GM23248 (cell line): ENCODE data around the gene CACUL1. TPM values are rescaled to one million over a fixed set of nuclear protein-coding genes. Genes with fewer than 3 reads are reported as not detected.

ENCODE experiments used
- DNase-seq: peaks from one replicate; pipeline ENCODE4 v3.0.0-alpha.2; 2015
- H2AFZ ChIP-seq: fragments of 200-600 bp; sonication (generic); 2 replicates; pipeline ENCODE4 v1.6.1; 2016; ENCODE audit warnings: antibody characterized with exemption
- H3F3A ChIP-seq: fragments of 200-600 bp; sonication (generic); 2 replicates; pipeline ENCODE4 v1.6.1; 2016; ENCODE audit warnings: mild to moderate bottlenecking, antibody characterized with exemption, mixed run types; ENCODE audit not compliant: insufficient read depth
- H3K27ac ChIP-seq: fragments of 200-600 bp; sonication (generic); 2 replicates; pipeline ENCODE4 v1.5.1; 2016; ENCODE audit warnings: mild to moderate bottlenecking
- H3K27me3 ChIP-seq: fragments of 200-600 bp; sonication (generic); replicated peaks from 2 replicates; pipeline ENCODE4 v1.6.1; 2016; ENCODE audit warnings: mild to moderate bottlenecking; ENCODE audit not compliant: insufficient read depth
- H3K36me3 ChIP-seq: fragments of 200-600 bp; sonication (generic); 2 replicates; pipeline ENCODE4 v1.6.1; 2016; ENCODE audit warnings: low read depth, mild to moderate bottlenecking
- H3K4me1 ChIP-seq: fragments of 200-600 bp; sonication (generic); 2 replicates; pipeline ENCODE4 v1.6.1; 2016; ENCODE audit warnings: mild to moderate bottlenecking; ENCODE audit not compliant: insufficient read depth
- H3K4me2 ChIP-seq: fragments of 200-600 bp; sonication (generic); one replicate; pipeline ENCODE4 v1.6.1; 2016; ENCODE audit warnings: mild to moderate bottlenecking; ENCODE audit not compliant: unreplicated experiment
- H3K4me3 ChIP-seq: fragments of 200-600 bp; sonication (generic); 2 replicates; pipeline ENCODE4 v1.5.1; 2016; ENCODE audit warnings: mild to moderate bottlenecking
- H3K79me2 ChIP-seq: fragments of 200-600 bp; sonication (generic); 2 replicates; pipeline ENCODE4 v1.6.1; 2016; ENCODE audit warnings: mild to moderate bottlenecking; ENCODE audit not compliant: insufficient read depth
- H3K9ac ChIP-seq: fragments of 200-600 bp; sonication (generic); 2 replicates; pipeline ENCODE4 v1.6.1; 2016; ENCODE audit warnings: mild to moderate bottlenecking
- H3K9me2 ChIP-seq: fragments of 200-600 bp; sonication (generic); 2 replicates; pipeline ENCODE4 v1.6.1; 2016; ENCODE audit warnings: mixed run types, mild to moderate bottlenecking, moderate library complexity; ENCODE audit not compliant: insufficient read depth
- H3K9me3 ChIP-seq: fragments of 200-600 bp; sonication (generic); one replicate; pipeline ENCODE4 v1.6.1; 2017; ENCODE audit warnings: low read depth
- H4K20me1 ChIP-seq: fragments of 200-600 bp; sonication (generic); 2 replicates; pipeline ENCODE4 v1.6.0; 2016; ENCODE audit not compliant: insufficient read depth
- EZH2 ChIP-seq: fragments of 200-600 bp; sonication (generic); IDR thresholded peaks from 2 replicates; pipeline ENCODE4 v1.6.1; 2018; ENCODE audit warnings: antibody characterized with exemption, mild to moderate bottlenecking; ENCODE audit not compliant: insufficient read depth, poor library complexity, severe bottlenecking
- EZH2phosphoT487 ChIP-seq: fragments of 200-600 bp; sonication (generic); IDR thresholded peaks from 2 replicates; pipeline ENCODE4 v1.6.1; 2018; ENCODE audit warnings: antibody characterized with exemption, moderate library complexity, mild to moderate bottlenecking, low read depth; ENCODE audit not compliant: insufficient read depth
- WGBS, 2 experiments: methylation state at CpG; one replicate each; pipeline ENCODE4 v1.1.6; 2015 to 2017; ENCODE audit warnings: low lambda C conversion rate in 2 of 2, low coverage in 1 of 2; ENCODE audit errors: missing lambda C conversion rate in 2 of 2; 5-methylcytosine and 5-hydroxymethylcytosine counted together
- in situ Hi-C: fragments of 300-500 bp; cut with MboI; formaldehyde crosslinking; loops from 2 replicates; pipeline ENCODE4 v1.15.0; 2020
- polyA plus RNA-seq: library from polyadenylated mRNA; unstranded; fragments of >200 nt; fragmentation: Nextera tagmentation; extraction: Ambion mirVana; gene quantifications from 2 replicates; pipeline ENCODE4 v1.2.1, GENCODE V29; 2016
- total RNA-seq: library from RNA; depleted of rRNA; stranded (reverse); fragments of >200 nt; shearing (Covaris generic); gene quantifications from 2 replicates; pipeline ENCODE4 v1.2.3, GENCODE V29; 2014

The CACUL1 gene
- total and polyA plus RNA-seq, 2 experiments from 2014 or later = 14.8 to 27.1 TPM

DNA sequence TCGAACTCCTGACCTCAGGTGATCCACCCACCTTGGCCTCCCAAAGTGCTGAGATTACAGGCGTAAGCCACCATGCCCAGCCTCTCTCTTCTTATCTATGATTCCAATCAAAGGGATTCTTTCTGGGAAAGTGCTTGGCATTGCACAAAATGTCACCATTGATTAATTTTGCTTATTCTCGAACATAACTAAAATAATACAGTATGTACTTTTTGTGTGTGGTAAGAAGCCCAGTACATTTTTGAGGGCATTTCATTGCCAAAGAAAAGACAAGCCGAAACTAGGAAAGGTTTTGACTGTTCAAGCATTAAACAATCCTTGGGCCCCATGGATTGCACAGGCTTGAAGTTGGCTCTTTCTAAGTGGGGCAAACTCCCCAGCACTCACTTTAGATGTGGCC lies 18.3 kb upstream of the CACUL1 start:
- no peak for DNase-seq
- H4K20me1 ChIP-seq = no peaks in the 10 kb centered on the region
- WGBS, 2 experiments = 48 to 51% methylated on average over 4 of the region's 4 CpGs
- H3K9me2 ChIP-seq = no peaks in the 10 kb centered on the region
- in situ Hi-C loops = no loop called here
- H3K4me1 ChIP-seq = no peaks in the 10 kb centered on the region
- H3K27me3 ChIP-seq = no peaks in the 10 kb centered on the region
- no peaks in the 10 kb centered on the region for H3K79me2 ChIP-seq
- no peak overlapping the region for H3K4me2 ChIP-seq
- no peaks in the 10 kb centered on the region for H3K9me3 ChIP-seq
- H3K36me3 ChIP-seq = no peaks in the 10 kb centered on the region
- no peak overlapping the region for H3K4me3 ChIP-seq
- TF ChIP-seq EZH2 (no peak), EZH2phosphoT487 (no peak)
- H3F3A ChIP-seq = no peaks in the 10 kb centered on the region
- H3K27ac ChIP-seq = no peak overlapping the region
- H3K9ac ChIP-seq = no peak overlapping the region
- no peak overlapping the region for H2AFZ ChIP-seq

DNA sequence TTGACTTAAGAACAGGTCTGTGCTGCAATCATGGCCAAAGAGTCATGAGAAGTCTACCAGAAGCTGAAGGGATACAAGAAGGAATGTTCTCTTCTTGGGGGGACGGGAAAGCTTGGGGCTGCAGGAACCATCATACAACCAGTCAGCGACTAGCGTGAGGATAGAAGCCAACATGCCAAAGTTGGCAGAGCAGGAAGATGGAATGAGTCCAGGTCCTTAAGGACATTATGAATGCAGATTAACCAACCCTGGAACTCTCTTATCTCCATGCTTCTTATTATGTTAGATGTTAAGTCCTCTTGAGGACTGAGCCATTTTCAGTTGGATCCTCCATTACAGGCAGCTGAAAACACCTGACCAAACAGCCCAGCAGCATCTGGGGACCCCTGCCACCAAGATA lies 17.2 kb upstream of the CACUL1 start:
- H2AFZ ChIP-seq = no peak overlapping the region
- 76 to 81% methylated on average over 3 of the region's 3 CpGs for WGBS, 2 experiments
- no peak overlapping the region for H3K9ac ChIP-seq
- no peaks in the 10 kb centered on the region for H3F3A ChIP-seq
- H3K4me3 ChIP-seq = no peak overlapping the region
- no peak overlapping the region for H3K27ac ChIP-seq
- H3K9me2 ChIP-seq = no peaks in the 10 kb centered on the region
- TF ChIP-seq EZH2 = no peak
- no peak for TF ChIP-seq EZH2phosphoT487
- H3K36me3 ChIP-seq = no peaks in the 10 kb centered on the region
- no peaks in the 10 kb centered on the region for H3K79me2 ChIP-seq
- H3K4me1 ChIP-seq = no peaks in the 10 kb centered on the region
- H3K27me3 ChIP-seq = no peaks in the 10 kb centered on the region
- H3K4me2 ChIP-seq = no peak overlapping the region
- no peaks in the 10 kb centered on the region for H3K9me3 ChIP-seq
- in situ Hi-C loops = no loop called here
- DNase-seq = no peak
- H4K20me1 ChIP-seq = no peaks in the 10 kb centered on the region

DNA sequence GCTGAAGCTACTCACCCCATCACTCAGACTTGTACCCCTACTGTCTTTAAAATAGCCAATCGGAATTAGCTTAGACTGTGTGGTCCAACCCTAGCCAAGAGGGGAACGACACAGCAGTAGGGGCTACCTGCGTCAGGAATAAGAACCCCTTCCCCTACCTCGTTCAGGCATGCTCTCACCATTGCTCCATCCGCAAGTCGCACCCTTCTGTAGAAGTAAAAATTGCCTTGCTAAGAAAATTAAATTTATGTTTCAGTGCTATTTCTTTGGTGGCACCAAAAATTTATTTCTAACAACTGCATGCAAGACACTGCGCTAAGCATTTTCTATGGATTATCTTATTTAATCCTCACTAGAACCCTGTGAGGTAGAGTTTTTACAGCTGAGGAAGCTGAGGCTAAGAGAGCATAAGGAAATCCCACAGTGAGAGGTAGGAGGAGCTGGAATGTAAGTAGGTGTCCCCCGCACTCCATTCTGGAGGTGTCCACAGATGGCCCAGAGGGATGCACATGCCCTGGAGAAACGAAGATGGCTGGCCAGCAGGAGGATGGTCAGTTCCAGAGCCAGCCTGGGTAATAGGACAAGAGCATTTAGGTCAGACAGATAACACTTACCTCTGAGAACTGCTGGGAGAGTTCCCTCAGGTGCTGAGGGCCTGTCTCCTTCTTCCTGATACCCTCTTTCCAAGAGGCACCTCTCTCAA lies 15.3 kb upstream of the CACUL1 start:
- H2AFZ ChIP-seq = no peak overlapping the region
- H3K79me2 ChIP-seq = no peaks in the 10 kb centered on the region
- no peaks in the 10 kb centered on the region for H4K20me1 ChIP-seq
- H3K9ac ChIP-seq = no peak overlapping the region
- no peaks in the 10 kb centered on the region for H3K9me3 ChIP-seq
- H3K27me3 ChIP-seq = no peaks in the 10 kb centered on the region
- H3K9me2 ChIP-seq = no peaks in the 10 kb centered on the region
- H3K4me2 ChIP-seq = no peak overlapping the region
- in situ Hi-C loops = no loop called here
- DNase-seq = no peak
- H3K4me3 ChIP-seq = no peak overlapping the region
- 67 to 68% methylated on average over 9 of the region's 9 CpGs for WGBS, 2 experiments
- no peaks in the 10 kb centered on the region for H3K36me3 ChIP-seq
- H3K27ac ChIP-seq = no peak overlapping the region
- H3F3A ChIP-seq = no peaks in the 10 kb centered on the region
- H3K4me1 ChIP-seq = no peaks in the 10 kb centered on the region
- TF ChIP-seq EZH2 (no peak), EZH2phosphoT487 (no peak)

DNA sequence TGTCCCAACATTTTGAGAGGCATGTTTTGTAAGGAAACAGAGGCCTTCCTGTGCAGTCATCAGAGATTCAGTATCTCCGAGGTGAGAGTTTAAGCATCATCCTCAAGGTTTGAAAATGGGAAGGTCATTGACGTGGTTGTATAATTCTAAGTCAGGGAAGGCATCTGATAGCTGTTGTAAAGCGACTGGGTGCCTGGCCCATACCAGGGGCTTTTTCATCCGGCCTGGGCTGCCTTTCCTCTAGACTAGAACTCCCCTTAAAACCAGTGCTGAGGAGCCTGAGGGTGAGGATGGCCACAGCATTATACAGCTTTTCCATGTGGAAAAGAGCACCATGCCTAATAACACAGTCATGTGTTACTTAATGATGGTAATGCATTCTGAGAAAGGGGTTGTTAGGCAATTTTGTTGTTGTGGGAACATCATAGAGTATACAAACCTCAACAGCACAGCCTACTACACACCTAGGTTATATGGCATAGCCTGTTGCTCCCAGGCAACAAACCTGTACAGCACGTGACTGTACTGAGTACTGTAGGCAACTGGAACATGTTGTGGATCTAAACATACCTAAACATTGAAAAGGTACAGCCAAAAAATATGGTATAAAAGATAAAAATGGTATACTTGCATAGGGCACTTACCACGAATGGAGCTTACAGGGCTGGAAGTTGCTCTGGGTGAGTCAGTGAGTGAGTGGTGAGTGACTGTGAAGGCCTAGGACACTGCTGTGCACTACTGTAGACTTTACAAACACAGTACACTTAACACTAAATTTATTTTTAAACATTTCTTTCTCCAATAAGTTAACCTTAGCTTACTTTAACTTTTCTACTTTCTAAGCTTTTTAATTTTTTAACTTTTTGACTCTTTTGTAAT lies 13.5 kb upstream of the CACUL1 start:
- H3F3A ChIP-seq = no peaks in the 10 kb centered on the region
- H3K9me2 ChIP-seq = no peaks in the 10 kb centered on the region
- no peak overlapping the region for H3K9ac ChIP-seq
- H3K9me3 ChIP-seq = no peaks in the 10 kb centered on the region
- H3K4me3 ChIP-seq = no peak overlapping the region
- 53 to 60% methylated on average over 6 of the region's 6 CpGs for WGBS, 2 experiments
- in situ Hi-C loops = no loop called here
- no peaks in the 10 kb centered on the region for H3K36me3 ChIP-seq
- no peak for DNase-seq
- H3K4me2 ChIP-seq = no peak overlapping the region
- TF ChIP-seq EZH2 (no peak), EZH2phosphoT487 (no peak)
- no peaks in the 10 kb centered on the region for H3K79me2 ChIP-seq
- H2AFZ ChIP-seq = no peak overlapping the region
- H3K4me1 ChIP-seq = no peaks in the 10 kb centered on the region
- no peak overlapping the region for H3K27ac ChIP-seq
- no peaks in the 10 kb centered on the region for H4K20me1 ChIP-seq
- no peaks in the 10 kb centered on the region; the same call in 1 of the 2 replicates for H3K27me3 ChIP-seq
